NCI-H524 (cell line): ENCODE data around the gene GNAT3.

Experiments used
- DNase-seq, 2 experiments: peaks; one replicate each; lab custom pipeline; 2025; lab: John Stamatoyannopoulos, UW

GNAT3 gene

GRCh38 chr7:80417211-80417793 lies 94.6 kb downstream of the GNAT3 start:
- no peak for DNase-seq

GRCh38 chr7:80415522-80415921 lies 96.3 kb downstream of the GNAT3 start:
- no peak for DNase-seq

- DNase-seq = no peak
Observed at GRCh38 chr7:80415114-80415513, 96.8 kb downstream of the GNAT3 start.

GRCh38 chr7:80414331-80414730 lies 97.5 kb downstream of the GNAT3 start:
- no peak for DNase-seq

GRCh38 chr7:80413383-80413945 lies 98.4 kb downstream of the GNAT3 start:
- DNase-seq = no peak

- no peak for DNase-seq
Observed at GRCh38 chr7:80412842-80413241, 99.0 kb downstream of the GNAT3 start.

- DNase-seq = peak; percentile 66 to 82
Observed at GRCh38 chr7:80411621-80412020, 100.2 kb downstream of the GNAT3 start.

GRCh38 chr7:80410081-80410480 lies 101.8 kb downstream of the GNAT3 start:
- no peak for DNase-seq
